Smooth muscle cell (in vitro differentiated cells): Measurements from ENCODE around the gene WDR93. TPM values are rescaled to one million over a fixed set of nuclear protein-coding genes. Genes with fewer than 3 reads are reported as not detected.

Experiments
- DNase-seq: peaks from one replicate; lab custom pipeline; 2025; ENCODE audit not compliant: unreplicated experiment; lab: John Stamatoyannopoulos, UW
- H2AFZ ChIP-seq: fragments of 200-600 bp; sonication (generic); 2 replicates; pipeline ENCODE4 v1.6.0; 2016; ENCODE audit warnings: antibody characterized with exemption, low read depth, mild to moderate bottlenecking
- H3F3A ChIP-seq: fragments of 200-600 bp; sonication (generic); 2 replicates; pipeline ENCODE4 v1.6.0; 2017; ENCODE audit warnings: antibody characterized with exemption, low read depth
- H3K27ac ChIP-seq: fragments of 200-600 bp; sonication (generic); 2 replicates; pipeline ENCODE4 v1.5.1; 2016; ENCODE audit warnings: low read depth, mild to moderate bottlenecking
- H3K27me3 ChIP-seq: fragments of 200-600 bp; sonication (generic); 2 replicates; pipeline ENCODE4 v1.6.1; 2016; ENCODE audit warnings: low read depth, mild to moderate bottlenecking
- H3K36me3 ChIP-seq: fragments of 200-600 bp; sonication (generic); 2 replicates; pipeline ENCODE4 v1.5.1; 2016; ENCODE audit warnings: low read depth
- H3K4me1 ChIP-seq: fragments of 200-600 bp; sonication (generic); 2 replicates; pipeline ENCODE4 v1.5.1; 2016; ENCODE audit warnings: low read depth
- H3K4me2 ChIP-seq: fragments of 200-600 bp; sonication (generic); 2 replicates; pipeline ENCODE4 v1.6.0; 2016; ENCODE audit warnings: mild to moderate bottlenecking
- H3K4me3 ChIP-seq: fragments of 200-600 bp; sonication (generic); 2 replicates; pipeline ENCODE4 v1.5.1; 2016; ENCODE audit warnings: mild to moderate bottlenecking
- H3K79me2 ChIP-seq: fragments of 200-600 bp; sonication (generic); 2 replicates; pipeline ENCODE4 v1.6.0; 2016; ENCODE audit warnings: low read depth, mild to moderate bottlenecking
- H3K9ac ChIP-seq: fragments of 200-600 bp; sonication (generic); 2 replicates; pipeline ENCODE4 v1.6.0; 2016; ENCODE audit warnings: low read depth
- H3K9me3 ChIP-seq: fragments of 200-600 bp; sonication (generic); replicated peaks from 2 replicates; pipeline ENCODE4 v1.5.1; 2016; ENCODE audit warnings: low read depth
- H4K20me1 ChIP-seq: fragments of 200-600 bp; sonication (generic); 2 replicates; pipeline ENCODE4 v1.6.0; 2016; ENCODE audit warnings: low read depth
- CTCF ChIP-seq: fragments of 200-600 bp; sonication (generic); IDR thresholded peaks from 2 replicates; pipeline ENCODE4 v1.5.1; 2017; ENCODE audit warnings: borderline replicate concordance, mild to moderate bottlenecking, antibody characterized with exemption; ENCODE audit not compliant: insufficient read depth, poor library complexity, severe bottlenecking
- WGBS: methylation state at CpG from one replicate; pipeline ENCODE4 v1.1.7; 2016; ENCODE audit warnings: low lambda C conversion rate; 5-methylcytosine and 5-hydroxymethylcytosine counted together
- polyA plus RNA-seq: library from polyadenylated mRNA; unstranded; fragments of >200 nt; fragmentation: Nextera tagmentation; extraction: Ambion mirVana; gene quantifications from 2 replicates; pipeline ENCODE4 v1.2.1, GENCODE V29; 2016
- total RNA-seq: library from RNA; depleted of rRNA; stranded (reverse); fragments of >200 nt; gene quantifications from 2 replicates; pipeline ENCODE4 v1.2.3, GENCODE V29; 2014

WDR93 gene
- total and polyA plus RNA-seq, 2 experiments from 2014 or later, result 0.80 TPM; not detected in 1

DNA sequence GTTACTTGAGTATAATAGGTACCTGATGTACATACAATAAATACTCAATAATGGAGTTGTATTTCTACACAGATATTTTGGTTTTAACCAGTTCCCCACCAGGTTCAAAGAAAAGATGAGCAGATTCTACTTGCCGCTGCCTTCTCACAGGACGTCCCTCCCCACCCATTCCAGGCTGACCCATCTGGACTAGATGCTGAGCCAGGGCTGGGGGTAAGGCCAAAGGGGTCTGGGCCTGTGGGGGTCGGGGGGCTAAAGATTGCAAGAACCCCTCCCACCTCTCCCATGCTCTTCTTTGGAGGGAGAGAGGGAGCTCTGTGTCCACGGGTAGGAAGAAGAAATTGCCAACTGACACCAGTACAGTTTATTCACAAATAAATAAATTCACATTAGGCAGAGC, 58.9 kb downstream of the WDR93 start:
- Histone ChIP-seq H3K4me1 (peaks cover 5% of the 10 kb centered on the region), H3K9me3 (no peaks in the 10 kb centered on the region), H3K36me3 (no peaks in the 10 kb centered on the region), H3K27me3 (peaks cover 48% of the 10 kb centered on the region), H3K4me3 (no peak overlapping the region), H3K79me2 (no peaks in the 10 kb centered on the region), H3K4me2 (no peak overlapping the region), H4K20me1 (no peaks in the 10 kb centered on the region), H3K27ac (no peak overlapping the region), H3F3A (no peaks in the 10 kb centered on the region), H3K9ac (no peak overlapping the region), H2AFZ (no peak overlapping the region)
- no peak for TF ChIP-seq CTCF
- 73% methylated on average over 4 of the region's 4 CpGs for WGBS
- no peak for DNase-seq

- peak overlapping the region; percentile 88 for H3K4me3 ChIP-seq
- no peaks in the 10 kb centered on the region for H3F3A ChIP-seq
- no peak overlapping the region for H3K9ac ChIP-seq
- H4K20me1 ChIP-seq, result no peaks in the 10 kb centered on the region
- WGBS, result 9% methylated on average over 39 of the region's 41 CpGs
- no peaks in the 10 kb centered on the region for H3K79me2 ChIP-seq
- peak overlapping the region; percentile 99 for H2AFZ ChIP-seq
- no peak overlapping the region for H3K27ac ChIP-seq
- TF ChIP-seq CTCF, result no peak
- no peaks in the 10 kb centered on the region for H3K9me3 ChIP-seq
- H3K36me3 ChIP-seq, result no peaks in the 10 kb centered on the region
- H3K27me3 ChIP-seq, result peaks cover 48% of the 10 kb centered on the region
- H3K4me1 ChIP-seq, result peaks cover 5% of the 10 kb centered on the region
- peak overlapping the region; percentile 99 for H3K4me2 ChIP-seq
- no peak for DNase-seq
These were observed 59.4 kb downstream of the WDR93 start for GRCh38 chr15:89749951-89750559.

DNA sequence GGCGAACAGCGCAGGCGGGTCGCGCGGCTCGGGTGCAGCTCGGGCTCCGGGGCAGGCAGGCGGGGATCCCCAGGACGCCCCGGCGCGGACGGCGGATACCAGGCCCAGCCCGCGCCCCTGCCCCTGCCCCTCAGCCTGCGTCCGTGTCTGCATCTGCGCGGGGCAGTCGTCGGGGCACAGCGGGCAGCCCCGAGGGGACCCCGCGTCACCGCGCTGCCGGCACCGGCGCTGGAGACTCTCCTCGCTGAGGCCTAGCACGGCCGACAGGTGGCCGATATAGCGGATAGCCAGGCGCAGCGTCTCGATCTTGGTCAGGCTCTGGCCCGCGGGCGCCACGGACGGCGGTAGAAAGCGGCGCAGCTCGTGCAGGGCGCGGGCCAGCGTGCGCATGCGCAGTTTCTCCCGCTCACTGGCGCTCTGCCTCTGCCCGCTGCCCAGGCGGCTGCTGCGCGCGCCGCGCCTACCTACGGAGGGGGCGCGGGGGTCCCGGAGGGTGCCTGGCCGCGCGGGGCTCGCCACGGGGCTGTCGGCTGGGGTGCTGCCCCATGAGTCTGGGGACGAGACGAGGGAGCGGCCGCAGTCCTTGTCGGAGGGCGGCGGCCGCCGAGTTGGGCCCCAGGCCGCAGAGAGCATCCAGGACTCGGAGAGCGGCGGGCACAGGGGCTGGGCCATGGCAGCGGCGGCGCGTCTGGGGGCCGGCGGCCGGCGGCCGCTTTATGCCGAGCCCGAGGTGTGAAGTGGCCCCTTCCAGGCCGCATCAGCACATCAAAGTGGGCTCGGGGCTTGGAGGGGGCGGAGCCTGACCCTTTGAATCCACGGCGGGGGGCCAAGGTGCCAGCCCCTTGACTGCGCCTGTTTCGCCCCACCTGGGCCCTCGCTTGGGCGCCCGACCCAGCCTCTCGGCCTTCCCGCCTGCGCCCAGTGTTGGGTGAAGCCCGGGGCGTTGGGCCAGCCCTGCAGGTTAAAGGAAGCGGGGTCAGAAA, 60.2 kb downstream of the WDR93 start, which contains the start of gene MESP1:
TSS of gene MESP1 (minus strand) at position 690 of the 983 bp plus-strand sequence. CDS start at position 672, 18 bp downstream.
- 5% methylated on average over 80 of the region's 114 CpGs for WGBS
- peak; percentile 39 for TF ChIP-seq CTCF

More for the DNA sequence above, 60.2 kb downstream of the WDR93 start, which contains the start of gene MESP1:
- H3K27me3 ChIP-seq, result peaks cover 46% of the 10 kb centered on the region
- H3K36me3 ChIP-seq, result no peaks in the 10 kb centered on the region
- H3K79me2 ChIP-seq, result no peaks in the 10 kb centered on the region
- peak within 1 kb of the TSS; percentile 99 for H2AFZ ChIP-seq
- H4K20me1 ChIP-seq, result no peaks in the 10 kb centered on the region
- DNase-seq, result peak; percentile 68
- no peaks in the 10 kb centered on the region for H3K9me3 ChIP-seq
- H3K9ac ChIP-seq, result no peak within 1 kb of the TSS
- peaks cover 5% of the 10 kb centered on the region for H3K4me1 ChIP-seq
- peak within 1 kb of the TSS; percentile 88 for H3K4me3 ChIP-seq
- H3K4me2 ChIP-seq, result peak within 1 kb of the TSS; percentile 99
- H3K27ac ChIP-seq, result no peak within 1 kb of the TSS
- H3F3A ChIP-seq, result no peaks in the 10 kb centered on the region
